Uterus (tissue), 2 donors: ENCODE data around the gene SPATA7.

Experiments
- POLR2A ChIP-seq, 2 donors: fragments of 450-650 bp; IDR thresholded peaks; one replicate each; pipeline ENCODE4 v1.6.1; 2016; ENCODE audit warnings: antibody characterized with exemption in 2 of 2, mild to moderate bottlenecking in 1 of 2, moderate library complexity in 1 of 2
- TF ChIP-seq, protein P1 (sequence below), 4 experiments: fragments of 200-600 bp in 2 of 4; fragments of 450-650 bp in 2 of 4; sonication (generic) in 2 of 4; IDR thresholded peaks; one replicate each; pipeline ENCODE4 v1.5.1; 2016 to 2019; ENCODE audit warnings: antibody characterized with exemption in 4 of 4, mild to moderate bottlenecking in 2 of 4, moderate library complexity in 1 of 4

DNA sequence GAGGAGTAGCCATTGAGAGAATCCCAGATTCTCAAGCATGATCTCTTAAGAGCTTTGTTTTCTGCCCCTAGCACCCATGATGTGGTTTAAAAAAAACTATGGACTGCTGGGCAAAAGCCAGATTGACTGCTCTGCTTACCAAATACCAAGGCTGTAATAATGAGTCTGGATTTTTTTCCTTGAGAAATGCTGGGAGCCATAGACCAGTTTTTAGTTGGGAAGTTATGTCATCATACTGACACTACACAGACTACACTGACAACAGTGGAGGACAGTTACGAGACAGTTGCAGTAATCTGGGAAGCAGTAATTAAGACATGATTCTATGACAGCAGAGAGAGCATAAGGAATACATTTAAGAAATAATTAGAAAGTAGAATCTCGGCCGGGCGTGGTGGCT is 35.8 kb downstream of the SPATA7 start:
- TF ChIP-seq, protein P1, sequence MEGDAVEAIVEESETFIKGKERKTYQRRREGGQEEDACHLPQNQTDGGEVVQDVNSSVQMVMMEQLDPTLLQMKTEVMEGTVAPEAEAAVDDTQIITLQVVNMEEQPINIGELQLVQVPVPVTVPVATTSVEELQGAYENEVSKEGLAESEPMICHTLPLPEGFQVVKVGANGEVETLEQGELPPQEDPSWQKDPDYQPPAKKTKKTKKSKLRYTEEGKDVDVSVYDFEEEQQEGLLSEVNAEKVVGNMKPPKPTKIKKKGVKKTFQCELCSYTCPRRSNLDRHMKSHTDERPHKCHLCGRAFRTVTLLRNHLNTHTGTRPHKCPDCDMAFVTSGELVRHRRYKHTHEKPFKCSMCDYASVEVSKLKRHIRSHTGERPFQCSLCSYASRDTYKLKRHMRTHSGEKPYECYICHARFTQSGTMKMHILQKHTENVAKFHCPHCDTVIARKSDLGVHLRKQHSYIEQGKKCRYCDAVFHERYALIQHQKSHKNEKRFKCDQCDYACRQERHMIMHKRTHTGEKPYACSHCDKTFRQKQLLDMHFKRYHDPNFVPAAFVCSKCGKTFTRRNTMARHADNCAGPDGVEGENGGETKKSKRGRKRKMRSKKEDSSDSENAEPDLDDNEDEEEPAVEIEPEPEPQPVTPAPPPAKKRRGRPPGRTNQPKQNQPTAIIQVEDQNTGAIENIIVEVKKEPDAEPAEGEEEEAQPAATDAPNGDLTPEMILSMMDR (IDR thresholded peaks at IDR 0.05): no peak
- TF ChIP-seq POLR2A (IDR thresholded peaks at IDR 0.05): no peak
